SK-N-SH (cell line): Measurements from ENCODE around the gene CUL9.

Experiments used
- CTCF ChIP-seq: fragments of 200-600 bp; sonication (generic); IDR thresholded peaks from 2 replicates; pipeline ENCODE4 v1.6.1; 2017; ENCODE audit warnings: antibody characterized with exemption, mild to moderate bottlenecking, moderate library complexity
- POLR2AphosphoS5 ChIP-seq: IDR thresholded peaks from 2 replicates; pipeline ENCODE4 v1.6.1; 2012; ENCODE audit warnings: low read depth, low read length

GRCh38 chr6:43189776-43190304 lies 7.8 kb downstream of the CUL9 start:
- TF ChIP-seq POLR2AphosphoS5 (no peak), CTCF (no peak)
